Activated CD4-positive, alpha-beta T cell treated with anti-CD3 and anti-CD28 coated beads, Interleukin-2, Interleukin-4, amounts not matched to agents 100 ng/mL and 50 ng/mL, durations not matched to agents 16 hours and 8 hours (primary cell): ENCODE data around the gene FHIP1A.

Experiments
- DNase-seq: peaks from one replicate; pipeline ENCODE4 v3.0.0-alpha.2; 2020; ENCODE audit warnings: low spot score

Gene FHIP1A

GRCh38 chr4:151418385-151418784 lies 9.4 kb downstream of the FHIP1A start:
- DNase-seq: no peak

- DNase-seq: no peak
These were observed 9.9 kb downstream of the FHIP1A start for GRCh38 chr4:151418856-151419255.

- no peak for DNase-seq
These were observed 11.4 kb downstream of the FHIP1A start for GRCh38 chr4:151420250-151420807.

GRCh38 chr4:151422854-151423253 lies 13.9 kb downstream of the FHIP1A start:
- DNase-seq: no peak

- no peak for DNase-seq
These were observed 17.5 kb downstream of the FHIP1A start for GRCh38 chr4:151426513-151426912.

GRCh38 chr4:151427266-151427665 lies 18.3 kb downstream of the FHIP1A start:
- no peak for DNase-seq

GRCh38 chr4:151428346-151428745 lies 19.4 kb downstream of the FHIP1A start:
- no peak for DNase-seq

GRCh38 chr4:151429957-151430570 lies 21.1 kb downstream of the FHIP1A start:
- no peak for DNase-seq

- no peak for DNase-seq
These were observed 21.9 kb downstream of the FHIP1A start for GRCh38 chr4:151430740-151431457.

GRCh38 chr4:151431728-151432127 lies 22.8 kb downstream of the FHIP1A start:
- DNase-seq: no peak

- DNase-seq: no peak
These were observed 23.7 kb downstream of the FHIP1A start for GRCh38 chr4:151432654-151433053.

GRCh38 chr4:151434183-151434860 lies 25.3 kb downstream of the FHIP1A start:
- DNase-seq: no peak

GRCh38 chr4:151436093-151436518 lies 27.1 kb downstream of the FHIP1A start:
- no peak for DNase-seq

- DNase-seq: no peak
These were observed 28.5 kb downstream of the FHIP1A start for GRCh38 chr4:151437505-151437904.

GRCh38 chr4:151438154-151438553 lies 29.2 kb downstream of the FHIP1A start:
- DNase-seq: no peak

GRCh38 chr4:151439320-151439719 lies 30.3 kb downstream of the FHIP1A start:
- DNase-seq: no peak

- no peak for DNase-seq
These were observed 33.0 kb downstream of the FHIP1A start for GRCh38 chr4:151442002-151442401.

- no peak for DNase-seq
These were observed 34.3 kb downstream of the FHIP1A start for GRCh38 chr4:151443247-151443646.

GRCh38 chr4:151443752-151444151 lies 34.8 kb downstream of the FHIP1A start:
- no peak for DNase-seq

GRCh38 chr4:151446208-151446607 lies 37.2 kb downstream of the FHIP1A start:
- DNase-seq: no peak

- no peak for DNase-seq
These were observed 45.5 kb downstream of the FHIP1A start for GRCh38 chr4:151454513-151454912.

- no peak for DNase-seq
These were observed 46.2 kb downstream of the FHIP1A start for GRCh38 chr4:151455212-151455611.

- no peak for DNase-seq
These were observed 49.2 kb downstream of the FHIP1A start for GRCh38 chr4:151458148-151458547.
